GM19240 (cell line): Measurements from ENCODE around the gene MOGAT1.
"Not testable (repeated sequence)": the region's sequence is repeated elsewhere in the genome, so short reads cannot be mapped to it uniquely, and the experiment has no call there.

ENCODE experiments used
- DNase-seq: peaks from one replicate; pipeline ENCODE4 v3.0.0; 2011; ENCODE audit warnings: low spot score; ENCODE audit not compliant: insufficient read length

MOGAT1 gene

GRCh38 chr2:222670191-222671038 is 1.0 kb upstream of the MOGAT1 start:
- no peak for DNase-seq

DNA sequence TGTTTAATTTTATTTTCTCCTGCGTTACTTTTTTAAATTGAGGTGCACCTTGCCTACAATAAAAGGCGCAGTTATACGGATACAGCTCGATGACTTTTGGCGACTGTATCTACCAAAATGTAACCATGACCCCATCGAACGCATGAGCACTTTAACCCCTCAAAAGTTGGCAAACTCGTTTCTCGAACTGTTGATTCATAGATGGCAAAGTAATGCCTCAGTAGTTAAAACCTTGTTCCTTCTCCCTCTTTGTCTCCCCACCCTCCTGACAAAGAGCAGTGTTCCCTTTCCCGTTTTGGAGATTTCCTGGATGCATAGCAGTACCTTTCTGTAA is 577 bp downstream of the MOGAT1 start:
- DNase-seq, result no peak

- no peak for DNase-seq
These were observed 1.8 kb downstream of the MOGAT1 start for GRCh38 chr2:222673273-222673672.

GRCh38 chr2:222673883-222674282 is 2.4 kb downstream of the MOGAT1 start:
- DNase-seq, result no peak

DNA sequence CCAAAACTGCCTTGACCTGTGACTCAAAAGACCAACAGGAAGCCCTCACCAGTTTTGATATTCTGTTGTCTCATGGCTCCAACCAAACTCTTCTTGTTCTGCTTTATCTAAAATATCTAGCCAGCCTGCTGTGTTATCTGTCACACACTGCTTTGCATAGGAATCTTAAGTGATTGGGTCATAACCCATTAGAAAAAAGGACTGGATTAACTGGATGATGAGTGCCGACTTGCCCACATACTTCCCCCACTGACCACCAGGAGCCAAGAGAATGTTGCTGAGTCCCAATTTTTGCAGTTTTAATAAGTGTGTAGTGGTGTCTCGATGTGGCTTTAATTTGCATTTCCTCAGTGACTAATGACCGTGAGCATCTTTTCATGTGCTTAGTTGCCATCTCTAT is 6.5 kb downstream of the MOGAT1 start:
- DNase-seq, result no peak

DNA sequence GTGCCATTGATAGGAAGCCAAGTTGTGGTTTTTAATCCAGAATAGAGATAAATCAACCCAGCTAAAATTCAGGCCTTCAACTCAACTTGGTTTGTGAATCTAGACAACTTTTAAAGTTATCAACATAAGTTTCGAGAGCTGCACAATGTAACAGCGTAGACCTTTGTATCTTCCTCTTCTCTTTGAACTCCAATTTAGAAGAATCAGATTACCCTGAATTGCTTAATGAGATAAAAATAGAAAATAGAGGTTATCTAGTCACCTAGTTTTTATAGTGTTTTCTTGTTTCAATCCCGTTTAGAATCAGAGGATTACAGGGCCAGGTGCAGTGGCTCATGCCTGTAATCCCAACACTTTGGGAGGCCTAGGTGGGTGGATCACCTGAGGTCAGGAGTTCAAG is 12.3 kb downstream of the MOGAT1 start:
- DNase-seq, result no peak

- no peak for DNase-seq
These were observed 14.8 kb downstream of the MOGAT1 start for GRCh38 chr2:222686086-222686750.

DNA sequence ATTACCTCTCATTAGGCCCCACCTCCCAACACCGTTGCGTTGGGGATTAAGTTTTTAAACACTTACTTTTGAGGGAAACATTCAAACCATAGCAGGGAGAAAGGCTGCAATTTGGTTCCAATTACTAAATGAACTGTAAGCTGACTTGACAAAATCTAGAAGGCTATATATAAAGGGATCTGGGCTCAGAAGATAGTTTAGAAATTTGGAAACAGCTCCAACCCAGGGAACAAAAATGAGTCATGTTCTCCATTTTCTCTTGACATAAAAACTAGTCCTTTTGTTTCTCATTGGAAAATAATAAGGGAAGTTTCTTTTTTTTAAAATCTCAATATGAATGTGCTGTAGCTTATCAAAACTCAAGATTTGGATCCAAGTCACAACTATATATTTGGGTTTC is 17.5 kb downstream of the MOGAT1 start:
- DNase-seq, result no peak

DNA sequence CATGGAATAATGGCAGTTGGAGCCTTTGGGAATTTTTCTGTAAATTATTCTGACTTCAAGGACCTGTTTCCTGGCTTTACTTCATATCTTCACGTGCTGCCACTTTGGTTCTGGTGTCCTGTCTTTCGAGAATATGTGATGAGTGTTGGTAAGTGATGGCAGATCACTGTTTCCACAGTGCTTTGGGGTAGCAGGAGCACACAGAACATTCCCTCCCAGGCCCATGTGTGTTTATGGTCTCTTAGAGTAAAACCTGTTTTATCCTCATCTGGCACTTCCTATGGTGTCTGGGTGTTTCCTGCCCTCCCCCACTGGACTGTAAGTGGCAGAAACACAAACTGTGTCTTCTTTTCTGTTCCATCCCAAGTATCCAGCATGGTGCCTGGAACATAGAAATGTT is 17.9 kb downstream of the MOGAT1 start:
- no peak for DNase-seq

GRCh38 chr2:222690564-222691200 is 19.2 kb downstream of the MOGAT1 start:
- DNase-seq, result peak; percentile 73

DNA sequence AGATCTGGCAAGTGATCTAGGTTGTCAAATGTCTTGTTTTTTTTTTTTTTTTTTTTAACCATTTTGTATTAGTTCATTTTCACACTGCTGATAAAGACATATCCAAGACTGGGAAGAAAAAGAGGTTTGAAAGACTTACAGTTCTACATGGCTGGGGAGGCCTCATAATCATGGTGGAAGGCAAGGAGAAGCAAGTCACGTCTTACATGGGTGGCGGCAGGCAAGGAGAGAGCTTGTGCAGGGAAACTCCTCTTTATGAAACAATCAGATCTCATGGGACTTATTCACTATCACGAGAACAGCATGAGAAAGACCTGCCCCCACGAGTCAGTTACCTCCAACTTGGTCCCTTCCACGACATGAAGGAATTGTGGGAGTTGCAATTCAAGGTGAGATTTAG is 22.0 kb downstream of the MOGAT1 start:
- DNase-seq, result not testable (repeated sequence)

DNA sequence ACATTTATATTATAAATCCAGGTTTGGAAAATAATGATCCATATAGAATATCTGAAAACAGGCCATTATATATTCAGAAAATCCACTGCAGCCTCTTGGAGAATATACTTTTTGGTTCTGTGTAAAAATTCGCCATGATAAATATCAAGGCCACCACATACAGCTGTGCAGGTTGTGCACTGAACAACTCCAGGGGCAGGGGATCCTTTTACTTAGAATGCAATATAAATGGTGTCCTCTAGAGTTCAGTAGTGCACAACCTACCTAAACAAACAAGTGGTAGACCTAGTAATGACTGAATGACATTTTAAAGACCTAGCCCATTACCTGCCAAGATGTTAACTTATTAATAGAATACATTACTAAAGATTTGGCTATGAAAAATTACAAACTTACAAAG is 22.4 kb downstream of the MOGAT1 start:
- DNase-seq, result no peak

DNA sequence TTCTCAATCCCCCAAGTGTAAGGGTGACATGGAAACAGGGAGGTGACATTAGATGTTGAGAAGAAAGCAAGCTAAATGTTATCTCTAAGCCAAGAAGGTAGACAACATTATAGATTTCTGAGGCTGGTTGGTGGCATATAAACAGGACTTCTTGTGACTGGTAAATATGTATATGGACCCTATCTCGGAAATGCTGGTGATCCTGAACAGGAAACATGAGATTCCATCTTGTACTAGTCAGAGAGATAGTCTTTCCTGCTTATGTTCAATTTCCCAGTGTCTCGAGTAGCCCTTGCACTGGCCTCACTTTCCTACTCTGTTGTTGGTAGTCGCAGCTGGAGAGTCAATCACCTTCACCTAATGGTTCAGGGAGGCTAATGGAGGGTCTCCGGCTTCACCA is 26.8 kb downstream of the MOGAT1 start:
- no peak for DNase-seq

GRCh38 chr2:222701233-222701632 is 29.8 kb downstream of the MOGAT1 start:
- DNase-seq, result no peak

DNA sequence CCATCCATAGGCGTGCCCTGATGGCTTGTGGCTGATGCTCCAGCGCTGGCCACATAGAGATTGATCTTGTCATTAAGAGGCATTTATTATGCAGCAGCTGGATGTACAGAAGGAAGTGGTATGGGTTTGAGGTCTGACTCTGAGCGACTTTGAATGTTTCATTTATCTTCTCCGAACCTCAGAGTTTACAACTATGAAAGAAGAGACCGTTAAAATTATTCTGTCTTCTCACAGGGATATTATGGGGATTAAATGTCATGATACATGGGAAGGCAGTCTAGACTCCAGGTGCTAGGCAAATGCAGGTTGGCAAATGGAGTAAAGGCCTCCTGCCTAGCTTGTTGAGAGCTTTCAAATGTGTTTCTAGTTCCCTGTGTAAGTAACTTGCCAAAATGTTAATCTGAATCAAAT is 30.3 kb downstream of the MOGAT1 start:
- DNase-seq, result no peak

- no peak for DNase-seq
These were observed 31.6 kb downstream of the MOGAT1 start for GRCh38 chr2:222703091-222703490.

DNA sequence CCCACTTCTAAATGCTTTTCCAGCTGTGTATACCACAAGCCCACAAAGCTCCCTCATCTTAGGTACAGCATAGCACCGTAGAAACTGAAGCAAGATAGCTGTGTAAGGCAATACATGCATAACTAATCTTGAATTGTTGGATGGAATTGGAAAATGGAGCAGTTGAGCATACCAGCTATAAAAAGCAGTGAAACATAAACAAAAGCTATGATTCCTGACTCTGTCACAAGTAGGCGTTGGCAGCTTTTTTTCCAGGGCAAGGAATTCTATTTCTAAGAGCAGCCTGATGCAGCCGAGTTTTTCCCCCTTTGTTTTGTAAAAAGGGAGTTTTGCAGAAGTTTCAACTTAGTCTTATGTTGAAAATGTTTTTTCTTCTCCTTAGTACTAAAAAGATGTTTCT is 32.4 kb downstream of the MOGAT1 start:
- DNase-seq, result no peak

DNA sequence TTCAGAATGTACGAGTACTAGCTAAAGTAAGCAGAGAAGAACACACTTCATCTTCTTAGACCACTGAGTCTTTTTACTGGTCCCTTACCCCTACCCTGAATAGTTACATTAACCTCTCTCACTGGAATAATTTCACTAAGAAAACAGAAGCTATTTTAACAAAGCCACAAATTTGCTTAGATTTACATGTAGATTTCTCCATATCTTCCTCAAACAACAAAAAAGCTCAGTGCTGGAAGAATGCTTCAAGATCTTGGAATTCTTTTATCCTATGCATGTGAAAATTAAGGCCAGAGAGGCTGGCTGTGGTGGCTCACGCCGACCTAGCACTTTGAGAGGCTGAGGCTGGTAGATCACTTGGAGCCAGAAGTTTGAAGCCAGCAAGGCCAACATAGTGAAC is 35.2 kb downstream of the MOGAT1 start:
- DNase-seq, result no peak

DNA sequence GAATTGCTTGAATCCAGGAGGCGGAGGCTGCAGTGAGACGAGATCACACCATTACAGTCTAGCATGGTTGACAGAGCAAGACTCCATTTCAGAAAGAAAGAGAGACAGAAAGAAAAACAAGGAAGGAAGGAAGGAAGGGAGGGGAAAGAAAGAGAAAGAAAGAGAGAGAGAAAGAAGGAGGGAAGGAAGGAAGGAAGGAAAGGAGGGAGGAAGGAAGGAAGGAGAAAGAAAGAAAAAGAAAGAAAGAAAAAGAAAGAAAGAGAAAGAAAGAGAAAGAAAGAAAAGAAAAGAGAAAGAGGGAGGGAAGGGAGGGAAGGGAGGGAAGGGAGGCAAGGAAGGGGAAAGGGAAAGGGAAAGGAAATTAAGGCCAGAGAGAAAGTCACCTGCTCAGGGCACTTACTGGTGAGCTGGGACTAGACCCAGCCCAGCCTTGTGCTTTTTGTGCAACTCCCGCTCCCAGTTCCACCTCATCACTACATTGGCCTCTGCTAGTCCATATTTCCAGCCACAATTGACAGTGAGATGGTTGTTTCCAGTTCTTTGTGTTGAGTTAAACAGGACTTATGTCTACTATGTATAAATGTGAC is 35.7 kb downstream of the MOGAT1 start:
- no peak for DNase-seq

DNA sequence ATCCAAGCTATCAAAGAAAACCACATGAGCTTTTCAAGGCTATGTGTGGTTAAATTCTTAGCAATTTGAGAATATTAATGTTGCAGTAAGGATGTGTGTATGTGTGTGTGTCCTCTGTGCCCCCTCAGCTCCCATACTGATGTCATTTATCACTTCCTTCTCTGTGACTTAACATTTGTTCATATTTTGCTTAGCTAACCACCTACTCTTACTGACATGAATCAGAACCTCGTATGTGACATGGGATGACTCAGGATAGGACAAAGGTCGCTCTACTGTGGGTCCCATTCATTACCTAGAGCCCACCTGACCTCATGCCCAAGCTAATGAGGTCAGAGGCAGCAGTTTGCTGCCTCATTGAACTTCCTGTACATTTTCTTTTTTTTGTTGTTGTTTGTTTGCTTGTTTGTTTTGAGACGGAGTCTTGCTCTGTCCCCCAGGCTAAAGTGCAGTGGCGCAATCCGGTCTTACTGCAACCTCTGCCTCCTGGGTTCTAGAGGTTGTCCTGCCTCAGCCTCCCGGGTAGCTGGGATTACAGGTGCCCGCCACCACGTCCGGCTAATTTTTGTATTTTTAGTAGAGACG is 36.3 kb downstream of the MOGAT1 start:
- DNase-seq, result no peak

DNA sequence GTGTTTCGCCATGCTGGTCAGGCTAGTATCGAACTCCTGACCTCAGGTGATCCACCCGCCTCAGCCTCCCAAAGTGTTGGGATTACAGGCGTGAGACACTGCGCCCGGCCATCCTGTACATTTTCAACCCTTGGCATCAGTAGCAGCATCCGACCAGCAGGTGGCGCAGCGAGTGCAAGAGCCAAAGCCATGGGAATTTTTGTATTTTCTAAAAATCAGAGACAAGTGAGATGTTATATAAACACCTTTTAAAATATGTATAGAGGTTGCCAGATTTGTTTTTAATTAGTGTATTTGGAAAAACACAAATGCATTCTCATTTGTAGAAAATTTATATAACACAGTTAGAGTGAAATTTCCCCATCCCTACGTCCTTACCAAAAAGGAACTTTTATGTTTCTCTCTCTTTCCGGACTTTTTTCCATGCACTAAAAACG is 36.8 kb downstream of the MOGAT1 start:
- DNase-seq, result no peak
